Measurements from ENCODE around the gene XCL2. TPM values are rescaled to one million over a fixed set of nuclear protein-coding genes. Genes with fewer than 3 reads are reported as not detected.
"Not testable (repeated sequence)": the region's sequence is repeated elsewhere in the genome, so short reads cannot be mapped to it uniquely, and the experiment has no call there.

Gene XCL2
- total and polyA plus RNA-seq, 8 donors: 0.23 to 0.52 TPM; not detected in 6

- intact Hi-C loops (cut with DNase I); H3K4me1 ChIP-seq; H3K9me3 ChIP-seq; ATAC-seq; FAIRE-seq; H3K36me3 ChIP-seq; DNase-seq; H3K27me3 ChIP-seq; H3K4me3 ChIP-seq; H3K27ac ChIP-seq: not testable (repeated sequence)
- WGBS, 2 donors: 60 to 80% methylated on average over 3 to 4 of the region's 6 CpGs
Measured at GRCh38 chr1:168576245-168576688, 32.5 kb upstream of the XCL2 start, which contains the start of gene XCL1. XCL1 (plus strand) TSS chr1:168576605; CDS start chr1:168576638, 33 bp downstream.

- intact Hi-C loops (cut with DNase I); H3K27ac ChIP-seq; H3K27me3 ChIP-seq; H3K9me3 ChIP-seq; H3K4me3 ChIP-seq; H3K4me1 ChIP-seq; H3K36me3 ChIP-seq: not testable (repeated sequence)
- 0 to 1% methylated on average over 3 to 4 of the region's 4 CpGs for whole genome bisulfite sequencing, 2 donors
- DNase-seq (peak in 1 of 6 donors; percentile 22), FAIRE-seq (peak; percentile 96), ATAC-seq (peak; percentile 72 to 86 (median 80))
- TF ChIP-seq CTCF (IDR thresholded peaks at IDR 0.05): peak in 3 of 4 donors; percentile 22 to 40 (median 36)
Measured at GRCh38 chr1:168574234-168574633, 30.4 kb upstream of the XCL2 start.

- no peaks in the 10 kb centered on the region for H3K9me3 ChIP-seq
- H3K27ac ChIP-seq: no peak overlapping the region
- no peaks in the 10 kb centered on the region for H3K27me3 ChIP-seq
- no peak overlapping the region for H3K4me3 ChIP-seq
- DNase-seq: no peak
- TF ChIP-seq CTCF (IDR thresholded peaks at IDR 0.05): no peak
- no peaks in the 10 kb centered on the region for H3K4me1 ChIP-seq
- H3K36me3 ChIP-seq: no peaks in the 10 kb centered on the region
- intact Hi-C loops (cut with DNase I): no loop called here
- no peak for ATAC-seq
- FAIRE-seq: no peak
- 92 to 94% methylated on average over 3 of the region's 3 CpGs for WGBS, 2 donors
Measured at GRCh38 chr1:168572633-168573032, 28.8 kb upstream of the XCL2 start.

- H3K4me1 ChIP-seq: no peaks in the 10 kb centered on the region
- H3K9me3 ChIP-seq: no peaks in the 10 kb centered on the region
- H3K27me3 ChIP-seq: no peaks in the 10 kb centered on the region
- ATAC-seq (no peak), DNase-seq (no peak), FAIRE-seq (no peak)
- intact Hi-C loops (cut with DNase I): no loop called here
- WGBS, 2 donors: 57 to 74% methylated on average over 3 of the region's 3 CpGs
- no peaks in the 10 kb centered on the region for H3K36me3 ChIP-seq
- no peak overlapping the region for H3K4me3 ChIP-seq
- no peak for TF ChIP-seq CTCF (IDR thresholded peaks at IDR 0.05)
- H3K27ac ChIP-seq: no peak overlapping the region
Measured at GRCh38 chr1:168570652-168571051, 26.9 kb upstream of the XCL2 start.

GRCh38 chr1:168568346-168568745, 24.5 kb upstream of the XCL2 start:
- ATAC-seq (no peak), FAIRE-seq (no peak), DNase-seq (no peak)
- Histone ChIP-seq H3K9me3 (no peaks in the 10 kb centered on the region), H3K36me3 (no peaks in the 10 kb centered on the region), H3K4me1 (no peaks in the 10 kb centered on the region), H3K4me3 (no peak overlapping the region), H3K27me3 (no peaks in the 10 kb centered on the region), H3K27ac (no peak overlapping the region)
- 63 to 72% methylated on average over 1 of the region's 1 CpG for WGBS, 2 donors
- no peak for TF ChIP-seq CTCF (IDR thresholded peaks at IDR 0.05)
- intact Hi-C loops (cut with DNase I): loop anchor here in 1 of 3 donors (10.0 kb wide), 1 partner anchor 134 kb away; no protein-coding TSS in a partner anchor

Measured in pancreas (tissue), 10 donors.